HG03039 (cell line): ENCODE results near the gene MRPL4.
A peak's percentile ranks its signal among the peaks of the same experiment; 100 is the strongest.
"Not testable (repeated sequence)": the region's sequence is repeated elsewhere in the genome, so short reads cannot be mapped to it uniquely, and the experiment has no call there.

Source experiments
- ATAC-seq: cut with Tn5 transposase; IDR thresholded peaks from one replicate; pipeline ENCODE4 v1.9.1; 2021; ENCODE audit warnings: mild to moderate bottlenecking, moderate library complexity; ENCODE audit not compliant: unreplicated experiment

The MRPL4 gene

DNA sequence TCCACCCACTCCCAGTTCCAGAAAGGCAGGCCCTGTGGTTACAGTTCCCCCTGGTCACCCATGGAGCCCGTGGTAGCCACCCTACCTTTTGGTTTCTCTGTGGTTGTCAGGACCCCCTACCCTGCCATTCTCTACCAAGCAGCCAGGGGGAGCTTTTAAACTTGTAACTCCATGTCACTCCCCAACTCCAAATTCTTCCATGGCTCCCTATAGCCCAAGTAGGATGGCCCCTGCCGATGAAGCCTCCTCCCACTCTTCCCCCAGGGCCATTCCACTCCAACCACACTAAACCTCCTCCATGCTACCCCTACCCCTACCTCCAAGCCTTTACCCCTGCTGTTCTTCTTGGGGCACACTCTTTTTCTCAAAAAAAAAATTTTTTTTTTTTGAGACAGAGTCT is 23.1 kb upstream of the MRPL4 start:
- no peak for ATAC-seq

DNA sequence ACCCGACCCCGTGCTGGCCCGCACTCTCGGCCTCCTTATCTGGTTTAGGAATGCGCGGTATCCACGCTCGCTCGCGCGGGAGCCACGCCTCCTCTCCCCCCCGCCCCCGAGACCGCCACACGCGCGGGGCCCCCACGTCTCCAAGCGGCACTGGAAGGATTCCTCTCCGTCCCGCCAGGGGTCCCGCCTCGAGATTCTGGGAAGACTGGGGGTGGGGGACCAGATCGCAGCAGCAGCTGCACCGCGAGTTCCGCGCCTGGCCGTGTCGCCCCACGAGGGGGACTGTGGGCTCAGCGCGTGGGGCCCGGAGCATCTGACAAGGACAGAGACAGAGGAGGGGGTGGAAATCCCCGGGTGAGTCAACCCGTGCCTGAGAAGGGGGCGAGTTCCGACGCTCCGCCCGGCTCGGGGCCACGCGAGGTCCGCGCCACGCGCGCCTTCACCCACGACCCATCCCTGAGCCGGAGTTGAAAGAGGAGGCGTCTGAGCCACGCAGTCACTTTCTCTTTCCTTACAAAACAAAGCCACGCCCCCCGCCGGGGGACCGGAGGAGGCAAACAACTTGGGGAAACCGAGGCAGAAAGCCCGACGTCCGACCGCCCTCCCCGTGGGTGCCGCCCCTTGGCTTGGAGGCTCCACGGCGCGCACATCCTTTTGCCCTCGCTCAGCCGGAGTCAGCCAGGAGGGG is 21.7 kb upstream of the MRPL4 start:
- ATAC-seq, result peak; percentile 22

DNA sequence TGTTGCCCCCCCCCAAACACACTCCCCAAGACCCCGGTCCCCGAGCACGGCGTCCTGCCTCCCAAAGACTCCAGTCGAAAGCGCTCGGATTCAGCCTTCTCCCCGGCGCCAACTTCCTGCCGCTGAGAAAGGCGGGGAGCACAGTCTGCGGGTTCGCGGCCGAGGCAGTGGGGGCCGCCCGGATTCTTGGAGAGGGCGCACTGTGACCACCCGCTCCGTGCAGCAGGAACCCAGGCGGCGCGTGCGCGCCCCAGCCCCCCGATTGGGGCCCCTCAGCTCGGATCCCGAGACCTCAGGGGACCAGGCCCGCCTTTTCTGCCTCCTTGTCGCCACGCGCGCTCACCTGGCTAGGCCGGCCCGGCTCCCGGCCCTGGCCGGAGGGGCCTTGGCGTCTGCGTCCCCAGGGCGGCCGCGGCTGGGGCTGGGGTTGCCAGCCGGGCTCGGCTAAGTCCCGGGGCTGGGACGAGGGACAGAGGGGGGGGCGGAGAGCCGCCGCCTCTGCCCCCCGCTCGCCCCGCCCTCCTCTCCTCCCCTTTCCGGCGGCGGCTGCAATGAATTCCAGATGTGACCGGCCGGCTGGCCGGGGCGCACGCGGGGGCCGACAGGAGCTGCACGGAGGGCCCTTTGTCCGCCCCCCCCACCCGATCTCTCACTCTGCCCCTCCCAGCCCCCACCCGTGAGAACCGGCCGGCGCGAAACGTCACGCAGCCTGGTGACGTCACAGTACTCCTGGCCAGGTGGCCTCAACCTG is 21.0 kb upstream of the MRPL4 start, which contains the start of gene S1PR2:
Gene S1PR2 (minus strand): TSS at position 471 of the 751 bp plus-strand sequence. CDS start 6,426 bp downstream, outside the sequence.
- peak; percentile 38 for ATAC-seq

DNA sequence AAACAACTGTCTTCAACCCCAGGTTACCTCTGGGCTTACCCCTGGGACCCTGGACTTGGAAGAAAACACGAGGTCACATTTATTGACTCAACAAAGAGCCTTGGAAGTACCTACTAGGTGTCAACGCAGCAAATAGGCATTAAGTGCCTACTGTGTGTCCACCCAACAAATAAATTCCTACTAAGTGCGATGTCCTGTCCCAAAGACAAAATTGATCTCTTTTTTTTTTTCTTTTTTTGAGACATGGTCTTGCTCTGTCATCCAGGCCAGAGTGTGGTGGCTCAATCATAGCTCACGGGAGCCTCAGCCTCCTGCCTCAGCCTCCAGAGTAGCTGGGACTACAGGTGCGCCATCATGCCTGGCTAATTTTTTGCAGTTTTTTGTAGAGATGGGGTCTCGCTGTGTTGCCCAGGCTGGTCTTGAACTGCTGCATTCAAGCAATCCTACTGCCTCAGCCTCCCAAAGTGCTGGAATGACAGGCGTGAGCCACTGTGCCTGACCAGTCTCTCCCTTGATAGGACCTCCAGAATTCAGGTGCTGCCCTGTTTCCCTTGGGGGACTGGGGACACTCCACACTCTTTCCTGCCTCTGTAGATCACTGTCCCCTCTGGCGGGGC is 20.3 kb upstream of the MRPL4 start:
- ATAC-seq, result no peak

DNA sequence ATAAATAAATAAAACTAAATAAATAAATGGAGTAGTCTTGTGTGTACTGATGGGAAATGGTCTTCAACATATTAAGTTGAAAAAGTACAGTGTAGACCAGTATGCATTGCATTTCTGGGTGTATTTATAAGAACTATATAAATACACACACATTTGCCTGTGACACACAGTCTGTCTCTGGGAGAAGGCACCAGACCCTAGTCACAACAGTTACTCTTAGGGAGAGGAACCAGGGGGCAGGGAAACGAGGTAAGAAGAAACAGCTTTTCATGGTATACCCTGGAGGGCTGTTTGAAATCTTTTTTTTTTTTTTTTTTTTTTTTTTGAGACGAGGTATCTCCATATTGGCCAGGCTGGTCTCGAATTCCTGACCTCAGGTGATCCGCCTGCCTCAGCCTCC is 18.1 kb upstream of the MRPL4 start:
- no peak for ATAC-seq

DNA sequence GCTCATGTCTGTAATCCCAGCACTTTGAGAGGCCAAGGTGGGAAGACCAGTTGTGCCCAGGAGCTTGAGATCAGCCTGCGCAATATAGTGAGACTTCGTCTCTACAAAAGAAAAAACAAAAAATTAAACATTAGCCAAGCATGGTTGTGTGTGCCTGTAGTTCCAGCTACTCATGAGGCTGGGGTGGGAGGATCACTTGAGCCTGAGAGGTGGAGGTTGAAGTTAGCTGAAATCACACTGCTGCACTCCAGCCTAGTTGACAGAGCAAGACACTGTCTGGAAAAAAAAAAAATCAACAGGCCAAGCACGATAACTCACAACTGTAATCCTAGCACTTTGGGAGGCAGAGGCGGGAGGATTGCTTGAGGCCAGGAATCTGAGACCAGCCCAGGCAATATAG is 17.0 kb upstream of the MRPL4 start:
- ATAC-seq, result no peak

DNA sequence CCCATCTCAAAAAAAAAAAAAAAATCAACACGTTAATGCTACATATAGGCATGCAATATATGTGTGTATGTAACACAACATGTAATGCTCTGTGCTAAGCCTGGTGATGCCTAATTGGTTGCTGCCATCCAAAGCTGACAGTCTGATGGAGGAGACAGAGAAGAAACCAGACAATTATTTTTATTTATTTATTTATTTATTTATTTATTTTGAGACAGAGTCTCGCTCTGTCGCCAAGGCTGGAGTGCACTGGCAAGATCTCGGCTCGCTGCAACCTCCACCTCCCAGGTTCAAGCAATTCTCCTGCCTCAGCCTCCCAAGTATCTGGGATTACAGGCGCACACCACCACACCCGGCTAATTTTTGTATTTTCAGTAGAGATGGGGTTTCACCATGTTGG is 16.6 kb upstream of the MRPL4 start:
- not testable (repeated sequence) for ATAC-seq

DNA sequence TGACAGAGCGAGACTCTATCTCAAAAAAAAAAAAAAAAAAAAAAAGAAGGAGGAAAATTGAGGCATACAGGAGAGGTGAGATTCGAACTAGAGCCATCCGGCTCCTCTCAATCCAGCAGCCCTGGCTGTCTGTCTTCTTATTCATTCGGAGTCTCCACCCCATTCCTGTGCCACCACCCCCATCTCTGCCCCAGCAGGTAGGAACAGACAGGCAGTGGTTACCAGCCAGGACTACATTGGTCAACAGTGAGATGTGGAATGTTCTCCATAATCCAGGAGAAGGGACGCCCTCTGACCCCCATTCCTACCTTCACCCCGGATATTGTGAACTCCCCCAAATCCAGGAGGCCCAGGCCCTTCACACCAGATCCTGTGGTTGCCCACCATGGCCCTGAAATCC is 14.3 kb upstream of the MRPL4 start:
- ATAC-seq, result no peak

DNA sequence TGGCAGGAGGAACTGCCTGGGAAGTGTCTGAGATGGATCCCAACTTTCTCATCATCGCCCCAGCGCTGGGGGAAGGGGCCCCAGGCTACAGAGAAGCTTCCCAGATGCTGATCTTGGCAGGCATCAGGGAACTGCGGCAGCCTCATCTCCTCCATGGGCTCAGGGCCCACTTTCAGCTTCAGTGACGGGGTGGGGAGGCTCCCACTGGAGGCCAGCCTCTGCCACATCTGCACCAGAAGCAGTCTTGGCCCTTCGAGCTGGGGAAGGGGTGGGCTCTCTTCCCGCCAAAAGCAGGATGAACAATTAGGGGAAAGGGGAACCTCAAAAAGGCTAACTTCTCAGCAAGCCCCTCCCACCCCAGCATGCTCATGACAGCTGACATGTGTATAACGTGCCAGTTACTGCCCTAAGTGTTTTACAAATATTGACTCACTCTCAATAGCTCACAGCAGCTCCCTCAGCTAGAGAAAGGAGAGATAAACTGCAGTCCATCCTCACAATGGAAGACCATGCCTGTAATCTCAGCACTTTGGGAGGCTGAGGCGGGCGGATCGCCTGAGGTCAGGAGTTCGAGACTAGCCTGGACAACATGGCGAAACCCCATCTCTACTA is 13.7 kb upstream of the MRPL4 start:
- no peak for ATAC-seq

DNA sequence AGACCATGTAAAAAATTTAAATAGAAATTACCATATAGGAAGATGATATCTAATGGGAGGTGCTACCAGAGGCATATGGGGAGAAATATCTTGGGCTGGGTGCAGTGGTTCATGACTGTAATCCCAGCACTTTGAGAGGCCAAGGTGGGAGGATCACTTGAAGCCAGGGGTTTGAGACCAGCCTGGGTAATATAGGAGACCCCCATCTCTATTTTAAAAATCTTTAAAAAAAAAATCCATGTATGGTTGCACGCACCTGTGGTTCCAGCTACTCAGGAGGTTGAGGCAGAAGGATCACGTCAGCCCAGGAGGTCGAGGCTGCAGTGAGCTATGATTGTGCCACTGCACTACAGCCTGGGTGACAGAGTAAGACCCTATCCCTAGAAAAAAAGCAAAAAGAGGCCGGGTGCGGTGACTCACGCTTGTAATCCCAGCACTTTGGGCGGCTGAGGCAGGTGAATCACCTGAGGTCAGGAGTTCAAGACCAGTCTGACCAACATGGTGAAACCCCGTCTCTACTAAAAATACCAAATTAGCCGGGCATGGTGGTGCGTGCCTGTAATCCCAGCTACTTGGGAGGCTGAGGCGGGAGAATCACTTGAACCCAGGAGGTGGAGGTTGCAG is 10.1 kb upstream of the MRPL4 start:
- not testable (repeated sequence) for ATAC-seq

DNA sequence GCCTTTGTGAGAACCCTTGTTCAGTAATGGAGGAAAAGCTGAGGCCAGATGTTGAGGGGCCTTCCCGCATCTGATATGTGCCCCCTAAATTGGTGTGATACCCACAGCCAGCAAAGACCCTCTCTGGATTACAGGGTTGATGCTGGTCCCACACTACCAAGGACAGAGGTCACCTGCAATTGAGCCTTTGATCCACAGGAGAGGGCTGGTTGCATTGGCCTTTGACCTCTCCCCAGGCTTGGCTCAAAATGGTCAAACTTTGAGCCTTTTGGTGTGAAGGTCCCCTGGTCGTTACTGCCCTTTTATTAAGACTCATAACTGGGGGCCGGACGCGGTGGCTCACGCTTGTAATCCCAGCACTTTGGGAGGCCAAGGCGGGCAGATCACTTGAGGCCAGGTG is 8.4 kb upstream of the MRPL4 start:
- no peak for ATAC-seq

DNA sequence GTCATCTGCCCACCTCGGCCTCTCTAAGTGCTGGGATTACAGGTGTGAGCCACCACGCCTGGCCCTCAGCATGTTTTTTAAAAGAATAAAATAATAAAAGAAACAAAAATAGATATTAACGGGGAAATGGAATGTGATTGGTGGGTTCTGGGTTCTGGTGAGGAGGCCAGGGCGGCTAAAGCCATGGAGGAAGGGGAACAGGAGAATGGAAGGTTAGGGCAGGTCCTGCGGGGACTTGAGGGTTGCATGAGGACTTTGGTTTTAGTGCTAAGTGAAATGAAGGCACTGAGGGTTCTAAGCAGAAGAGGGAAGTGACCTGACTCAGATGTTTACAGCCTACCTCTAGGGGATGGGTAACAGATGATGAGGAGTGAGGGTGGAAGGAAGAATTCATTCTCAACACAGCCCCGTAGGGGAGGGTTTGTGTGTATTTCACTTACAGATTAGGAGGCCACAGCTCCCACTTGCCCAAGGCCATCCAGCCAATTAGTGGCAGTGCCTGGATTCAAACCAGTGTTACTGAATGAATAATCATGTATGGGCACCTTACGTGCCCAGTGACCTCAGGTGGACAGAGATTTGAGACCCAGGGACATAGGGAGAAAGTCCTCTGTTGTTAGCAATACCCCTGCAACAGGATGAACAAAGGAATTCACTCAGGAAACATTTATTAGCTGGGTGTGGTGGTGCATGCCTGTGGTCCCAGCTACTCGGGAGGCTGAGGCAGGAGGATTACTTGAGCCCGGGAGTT is 6.7 kb upstream of the MRPL4 start:
- no peak for ATAC-seq

DNA sequence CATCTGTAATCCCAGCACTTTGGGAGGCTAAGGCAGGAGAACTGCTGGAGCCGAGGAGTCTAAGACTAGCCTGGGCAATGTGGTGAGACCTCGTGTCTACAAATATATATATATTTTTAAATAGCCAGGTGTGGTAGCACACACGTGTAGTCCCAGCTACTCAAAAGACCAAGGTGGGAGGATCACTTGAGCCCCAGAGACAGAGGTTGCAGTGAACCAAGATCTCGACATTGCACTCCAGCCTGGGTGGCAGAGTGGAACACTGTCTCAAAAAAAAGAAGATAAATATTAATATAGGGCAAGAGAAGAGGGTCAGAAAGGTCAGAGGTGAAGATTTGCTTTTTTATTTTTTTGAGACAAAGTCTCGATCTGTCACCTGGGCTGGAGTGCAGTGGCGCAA is 5.5 kb upstream of the MRPL4 start:
- ATAC-seq, result no peak

DNA sequence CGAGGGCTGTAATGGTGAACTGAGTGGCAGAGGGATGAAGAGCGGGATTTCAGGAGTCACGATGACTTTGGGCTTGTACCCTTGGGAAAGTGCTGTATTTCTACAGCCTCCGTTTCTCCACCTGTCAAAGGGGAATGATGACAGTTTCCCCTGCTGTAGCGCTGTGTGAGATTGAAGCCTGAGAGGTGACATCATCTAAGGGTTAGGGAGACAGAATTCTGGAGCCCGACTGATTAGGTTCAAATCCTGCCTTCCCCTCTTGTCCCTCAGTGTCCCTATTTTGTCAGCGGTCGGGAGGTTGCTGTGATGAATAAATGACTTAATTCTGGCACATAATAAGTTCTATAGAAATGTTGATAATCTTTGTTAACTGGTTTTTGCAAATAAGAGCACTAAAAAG is 693 bp downstream of the MRPL4 start:
- ATAC-seq, result no peak

DNA sequence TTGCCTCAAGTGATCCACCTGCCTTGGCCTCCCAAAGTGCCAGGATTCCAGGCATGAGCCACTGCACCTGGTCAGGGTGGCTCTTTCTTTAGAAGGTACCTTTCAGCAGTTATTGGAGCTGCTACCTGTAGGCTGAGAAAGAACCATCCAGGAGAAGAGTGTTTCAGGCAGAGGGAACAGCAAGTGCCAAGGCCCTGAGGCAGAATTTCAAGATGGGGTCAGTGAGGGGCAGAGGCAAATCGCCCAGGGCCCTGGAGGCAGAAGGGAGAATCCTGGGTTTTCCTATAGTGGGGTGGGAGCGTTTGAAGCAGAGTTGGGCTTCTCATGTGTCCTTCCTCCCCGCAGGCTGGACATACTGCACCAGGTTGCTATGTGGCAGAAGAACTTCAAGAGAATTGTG is 2.2 kb downstream of the MRPL4 start:
- ATAC-seq, result no peak

DNA sequence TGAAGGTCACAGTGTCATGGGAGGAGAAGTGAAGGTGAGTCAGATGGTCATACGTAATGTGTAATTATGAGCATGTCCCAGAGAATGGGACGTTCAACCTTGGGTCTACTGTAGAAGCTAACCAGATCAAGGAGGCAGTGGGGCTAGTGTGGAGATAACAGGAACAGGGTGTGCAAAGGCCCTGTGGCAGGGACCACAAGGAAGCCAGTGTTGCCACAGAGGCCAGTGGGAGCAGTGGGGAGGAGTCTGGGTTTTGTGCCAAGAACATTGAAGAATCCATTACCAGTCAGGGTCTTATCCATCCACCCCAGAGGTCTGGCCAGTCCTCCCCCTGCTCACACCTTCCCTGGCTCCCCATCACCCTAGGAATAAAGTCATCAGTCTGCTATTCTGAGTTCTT is 3.3 kb downstream of the MRPL4 start:
- no peak for ATAC-seq

DNA sequence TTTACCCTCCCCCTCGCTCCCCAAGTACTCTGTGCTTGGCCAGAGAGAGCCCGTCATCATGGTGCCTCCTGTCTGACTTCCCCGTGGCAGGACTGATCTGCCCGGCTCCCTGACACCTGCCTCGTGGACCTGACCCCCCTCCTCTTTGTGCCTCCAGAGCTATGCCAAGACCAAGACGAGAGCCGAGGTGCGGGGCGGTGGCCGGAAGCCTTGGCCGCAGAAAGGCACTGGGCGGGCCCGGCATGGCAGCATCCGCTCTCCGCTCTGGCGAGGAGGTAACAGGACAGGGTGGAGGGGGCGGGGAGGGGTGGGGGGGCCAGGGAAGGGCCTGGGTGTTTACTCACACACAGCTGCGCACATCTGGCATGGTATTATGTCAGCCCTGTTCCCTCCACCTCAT is 4.5 kb downstream of the MRPL4 start:
- ATAC-seq, result no peak

DNA sequence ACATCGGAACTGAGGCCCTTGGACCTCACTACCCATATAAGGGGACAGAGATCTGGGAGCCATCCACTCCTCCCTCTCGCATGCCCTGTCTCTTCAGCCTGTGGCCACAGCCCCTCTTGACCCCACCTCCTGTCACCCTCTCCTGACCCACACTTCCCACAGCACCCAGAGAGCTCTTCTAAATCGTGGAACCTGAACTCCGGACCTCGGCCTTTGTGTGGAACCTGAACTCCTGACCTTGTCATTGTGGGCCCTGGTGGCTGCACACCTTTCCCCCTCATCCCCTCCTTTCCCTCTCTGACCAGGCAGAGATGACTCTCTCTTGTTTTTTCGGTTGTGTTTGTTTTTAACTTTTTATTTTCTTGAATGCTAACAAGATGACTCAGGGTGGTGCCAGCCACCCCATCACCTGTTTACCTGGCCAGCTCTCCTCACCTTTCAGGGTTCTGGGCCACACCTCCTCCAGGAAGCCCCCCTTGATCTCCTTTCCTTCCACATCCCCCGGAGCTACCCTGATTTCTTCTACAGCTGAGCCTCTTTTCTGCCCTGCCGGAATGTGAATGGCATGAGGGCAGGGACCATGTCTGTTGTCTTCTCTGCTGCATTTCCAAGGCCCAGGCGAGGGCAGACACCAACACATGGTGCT is 5.1 kb downstream of the MRPL4 start:
- no peak for ATAC-seq

DNA sequence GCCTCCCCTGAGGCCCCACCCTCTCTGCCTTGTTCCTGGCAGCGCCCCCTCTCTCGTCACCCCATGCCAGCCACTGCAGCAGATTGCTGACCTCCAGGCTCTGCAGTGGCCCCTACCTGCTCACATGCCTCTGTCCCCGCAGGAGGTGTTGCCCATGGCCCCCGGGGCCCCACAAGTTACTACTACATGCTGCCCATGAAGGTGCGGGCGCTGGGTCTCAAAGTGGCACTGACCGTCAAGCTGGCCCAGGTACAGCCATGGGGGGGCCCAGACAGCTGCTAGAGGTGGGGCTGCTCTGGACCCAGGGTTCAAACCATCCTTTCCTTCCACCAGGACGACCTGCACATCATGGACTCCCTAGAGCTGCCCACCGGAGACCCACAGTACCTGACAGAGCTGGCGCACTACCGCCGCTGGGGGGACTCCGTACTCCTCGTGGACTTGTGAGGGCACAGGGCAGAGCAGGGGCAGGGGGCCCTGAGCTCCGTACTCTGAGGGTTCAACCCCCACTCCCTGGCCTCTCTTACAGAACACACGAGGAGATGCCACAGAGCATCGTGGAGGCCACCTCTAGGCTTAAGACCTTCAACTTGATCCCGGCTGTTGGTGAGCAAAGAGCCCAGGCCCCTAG is 6.2 kb downstream of the MRPL4 start:
- ATAC-seq, result no peak
